Keratinocyte (primary cell): ENCODE data around the gene TUFT1.

Experiments used
- CTCF ChIP-seq, 3 experiments: IDR thresholded peaks in 1 of 3; conservative IDR thresholded peaks in 1 of 3; optimal IDR thresholded peaks in 1 of 3; 2 replicates in 2 of 3; 3 replicates in 1 of 3; pipeline versions ENCODE3 to v1.5.1; 2011; ENCODE audit warnings: low read length in 3 of 3, mild to moderate bottlenecking in 3 of 3, moderate library complexity in 2 of 3, control low read depth in 1 of 3, inconsistent platforms in 1 of 3; ENCODE audit not compliant: insufficient read depth in 2 of 3; ENCODE audit errors: extremely low read depth in 1 of 3
- EZH2 ChIP-seq: IDR thresholded peaks from one replicate; pipeline ENCODE4 v1.6.1; 2012; ENCODE audit warnings: inconsistent platforms, mild to moderate bottlenecking, low read length, moderate library complexity

GRCh38 chr1:151577173-151577572, 37.1 kb downstream of the TUFT1 start:
- TF ChIP-seq CTCF (optimal IDR thresholded peaks at IDR 0.05 in 1 of 3, IDR thresholded peaks at IDR 0.05 in 1 of 3, conservative IDR thresholded peaks at IDR 0.05 in 1 of 3; ENCODE audit: extremely low read depth in 1 of 3, insufficient read depth in 2 of 3, low read length in 3 of 3) = no peak
- no peak for TF ChIP-seq EZH2
